Measurements from ENCODE around the gene MPST. TPM values are rescaled to one million over a fixed set of nuclear protein-coding genes. Genes with fewer than 3 reads are reported as not detected.

The MPST gene
- total and polyA plus RNA-seq, 9 donors: 5.4 to 178 (median 91.6) TPM

- H3K9me3 ChIP-seq: no peaks in the 10 kb centered on the region
- no peaks in the 10 kb centered on the region for H3K27me3 ChIP-seq
- no peak for TF ChIP-seq EP300 (IDR thresholded peaks at IDR 0.05)
- TF ChIP-seq CTCF (IDR thresholded peaks at IDR 0.05): no peak
- TF ChIP-seq POLR2A (IDR thresholded peaks at IDR 0.05): no peak
- H3K4me3 ChIP-seq: no peak overlapping the region
- no peak overlapping the region for H3K27ac ChIP-seq
- 66 to 69% (median 67%) methylated on average over 6 of the region's 6 CpGs for WGBS, 3 donors
- no peaks in the 10 kb centered on the region for H3K36me3 ChIP-seq
- DNase-seq: no peak
- peaks cover 5% of the 10 kb centered on the region for H3K4me1 ChIP-seq (ENCODE audit: insufficient read depth)
- intact Hi-C loops (cut with DNase I): loop anchor here in 1 of 4 donors (10.0 kb wide), 1 partner anchor 276 kb away; the partner anchor contains the start of gene IFT27
Measured at GRCh38 chr22:37050913-37051312, 31.4 kb downstream of the MPST start.

- Histone ChIP-seq H3K4me1 (ENCODE audit: insufficient read depth) (peaks cover 5% of the 10 kb centered on the region), H3K27me3 (no peaks in the 10 kb centered on the region), H3K4me3 (peak within 1 kb of the TSS; percentile 57), H3K9me3 (no peaks in the 10 kb centered on the region), H3K27ac (peak within 1 kb of the TSS; percentile 15 to 52), H3K36me3 (no peaks in the 10 kb centered on the region)
- DNase-seq: peak; percentile 55 to 81 (median 71)
- intact Hi-C loops (cut with DNase I): loop anchor here in 1 of 4 donors (10.0 kb wide), 1 partner anchor 277 kb away; the partner anchor contains the start of gene IFT27
- WGBS, 3 donors: 0 to 2% (median 1%) methylated on average over 63 to 89 of the region's 89 CpGs
- TF ChIP-seq CTCF (IDR thresholded peaks at IDR 0.05) (no peak), EP300 (IDR thresholded peaks at IDR 0.05) (no peak), POLR2A (IDR thresholded peaks at IDR 0.05) (peak; percentile 56)
Measured at GRCh38 chr22:37051391-37052385, 32.1 kb downstream of the MPST start, which contains the start of gene KCTD17. Gene KCTD17, plus strand, starts transcription at chr22:37051742. Its CDS starts 19 bp downstream, at chr22:37051761.

- H3K27ac ChIP-seq: peak overlapping the region; percentile 15 to 38
- no peaks in the 10 kb centered on the region for H3K27me3 ChIP-seq
- no peaks in the 10 kb centered on the region for H3K36me3 ChIP-seq
- H3K9me3 ChIP-seq: no peaks in the 10 kb centered on the region
- peak overlapping the region; percentile 57 for H3K4me3 ChIP-seq
- TF ChIP-seq EP300 (IDR thresholded peaks at IDR 0.05): no peak
- 55 to 62% (median 56%) methylated on average over 24 to 25 of the region's 25 CpGs for WGBS, 3 donors
- peak in 1 of 5 donors; percentile 45 for DNase-seq
- peaks cover 5% of the 10 kb centered on the region for H3K4me1 ChIP-seq (ENCODE audit: insufficient read depth)
- intact Hi-C loops (cut with DNase I): loop anchor here in 1 of 4 donors (10.0 kb wide), 1 partner anchor 278 kb away; the partner anchor contains the start of gene IFT27
Measured at GRCh38 chr22:37052386-37053309, 33.1 kb downstream of the MPST start.

- Histone ChIP-seq H3K4me3 (no peak overlapping the region), H3K27ac (no peak overlapping the region), H3K36me3 (no peaks in the 10 kb centered on the region), H3K27me3 (no peaks in the 10 kb centered on the region), H3K9me3 (no peaks in the 10 kb centered on the region), H3K4me1 (ENCODE audit: insufficient read depth) (peaks cover 5% of the 10 kb centered on the region)
- intact Hi-C loops (cut with DNase I): loop anchor here in 1 of 4 donors (10.0 kb wide), 1 partner anchor 279 kb away; the partner anchor contains the start of gene IFT27
- no peak for DNase-seq
- 84 to 90% (median 85%) methylated on average over 15 to 16 of the region's 16 CpGs for WGBS, 3 donors
- TF ChIP-seq EP300 (IDR thresholded peaks at IDR 0.05): no peak
- TF ChIP-seq CTCF (IDR thresholded peaks at IDR 0.05): no peak
- no peak for TF ChIP-seq POLR2A (IDR thresholded peaks at IDR 0.05)
Measured at GRCh38 chr22:37053310-37054055, 33.9 kb downstream of the MPST start.
